ENCODE measurements around the gene CCDC80.

The CCDC80 gene, protein sequence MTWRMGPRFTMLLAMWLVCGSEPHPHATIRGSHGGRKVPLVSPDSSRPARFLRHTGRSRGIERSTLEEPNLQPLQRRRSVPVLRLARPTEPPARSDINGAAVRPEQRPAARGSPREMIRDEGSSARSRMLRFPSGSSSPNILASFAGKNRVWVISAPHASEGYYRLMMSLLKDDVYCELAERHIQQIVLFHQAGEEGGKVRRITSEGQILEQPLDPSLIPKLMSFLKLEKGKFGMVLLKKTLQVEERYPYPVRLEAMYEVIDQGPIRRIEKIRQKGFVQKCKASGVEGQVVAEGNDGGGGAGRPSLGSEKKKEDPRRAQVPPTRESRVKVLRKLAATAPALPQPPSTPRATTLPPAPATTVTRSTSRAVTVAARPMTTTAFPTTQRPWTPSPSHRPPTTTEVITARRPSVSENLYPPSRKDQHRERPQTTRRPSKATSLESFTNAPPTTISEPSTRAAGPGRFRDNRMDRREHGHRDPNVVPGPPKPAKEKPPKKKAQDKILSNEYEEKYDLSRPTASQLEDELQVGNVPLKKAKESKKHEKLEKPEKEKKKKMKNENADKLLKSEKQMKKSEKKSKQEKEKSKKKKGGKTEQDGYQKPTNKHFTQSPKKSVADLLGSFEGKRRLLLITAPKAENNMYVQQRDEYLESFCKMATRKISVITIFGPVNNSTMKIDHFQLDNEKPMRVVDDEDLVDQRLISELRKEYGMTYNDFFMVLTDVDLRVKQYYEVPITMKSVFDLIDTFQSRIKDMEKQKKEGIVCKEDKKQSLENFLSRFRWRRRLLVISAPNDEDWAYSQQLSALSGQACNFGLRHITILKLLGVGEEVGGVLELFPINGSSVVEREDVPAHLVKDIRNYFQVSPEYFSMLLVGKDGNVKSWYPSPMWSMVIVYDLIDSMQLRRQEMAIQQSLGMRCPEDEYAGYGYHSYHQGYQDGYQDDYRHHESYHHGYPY

DNA sequence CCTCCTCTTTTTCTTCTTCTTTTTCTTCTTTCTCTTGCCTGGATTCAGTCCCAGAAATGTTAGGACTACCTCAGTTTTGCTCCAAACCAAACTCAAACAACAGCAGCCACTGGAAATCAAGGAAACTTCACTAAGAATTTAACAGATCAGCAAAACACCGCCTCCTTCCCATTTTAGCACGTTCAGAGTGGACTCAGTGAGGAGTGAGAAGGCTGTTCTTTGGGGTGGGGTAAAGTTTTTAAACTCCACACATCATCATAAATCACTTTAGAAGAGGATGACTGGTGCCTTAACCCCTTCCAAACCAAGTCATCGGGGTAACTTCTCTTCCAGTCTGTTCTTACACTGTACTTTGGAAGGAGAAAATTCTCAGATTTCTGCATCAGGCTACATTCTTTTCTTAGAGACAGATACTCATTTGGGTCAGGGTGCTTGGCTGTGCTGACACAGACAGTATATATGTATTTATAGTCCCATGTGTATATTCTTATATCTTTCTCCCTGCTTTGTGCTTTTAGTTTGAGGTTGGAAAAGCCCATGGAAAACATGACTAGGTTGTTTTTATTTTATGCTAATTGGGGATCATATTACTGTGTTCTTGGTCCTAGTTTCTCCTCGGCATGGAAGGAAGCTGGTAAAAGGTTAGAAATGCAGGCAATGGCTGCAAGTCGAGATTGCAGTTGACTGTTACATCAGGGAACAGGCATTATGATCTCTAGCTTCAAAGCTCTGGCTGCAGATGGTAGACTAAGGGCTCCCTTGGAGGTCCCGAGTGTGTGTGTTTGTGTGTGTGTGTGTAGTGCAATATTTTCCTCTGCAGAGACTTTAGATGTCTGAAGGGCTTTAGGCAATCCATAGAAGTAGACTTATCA is at the start of gene CCDC80:
CCDC80 (minus strand) TSS at position 214 of the 872 bp plus-strand sequence. CDS start 1,238 bp downstream, outside the sequence.
- no peak for DNase-seq

DNA sequence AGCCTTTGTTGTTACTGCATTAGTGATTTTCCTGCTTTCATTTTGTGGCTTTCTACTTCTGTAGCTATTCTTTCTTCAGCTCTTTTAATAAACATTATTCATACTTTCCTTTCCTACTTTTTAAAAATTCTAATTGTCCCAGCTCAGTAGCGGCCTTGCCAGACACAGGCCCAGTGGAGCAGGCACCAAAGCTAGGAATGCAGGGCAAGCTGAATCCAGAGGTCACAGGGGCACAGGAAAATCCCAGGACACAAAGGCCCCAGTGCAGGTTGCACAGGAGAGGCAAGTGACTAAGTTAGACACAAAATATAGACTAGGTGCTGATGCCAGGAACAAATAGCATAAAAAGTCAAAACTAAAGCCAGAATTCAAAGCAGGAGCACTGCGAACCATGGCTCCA is 49.0 kb upstream of the CCDC80 start:
- DNase-seq: no peak

DNA sequence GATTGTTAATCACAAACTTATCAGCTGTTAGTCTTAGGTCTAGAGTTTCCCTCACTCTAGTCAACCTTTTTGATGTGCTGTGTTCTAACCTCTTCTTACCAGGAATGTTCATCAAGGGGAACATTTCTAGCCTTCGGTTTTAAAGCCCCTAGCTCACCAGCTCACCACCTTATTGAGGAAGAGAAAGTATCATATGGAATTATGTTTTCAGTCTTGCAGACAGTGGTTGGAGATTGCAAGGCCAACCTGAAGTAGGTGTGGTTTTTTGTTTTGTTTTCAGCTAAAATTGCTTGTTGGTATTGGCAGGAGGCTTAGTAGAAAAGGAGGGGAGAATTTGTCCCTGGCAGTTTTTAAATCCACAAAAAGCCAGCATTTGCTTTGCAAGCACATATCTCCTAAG is 48.4 kb upstream of the CCDC80 start:
- DNase-seq: no peak

DNA sequence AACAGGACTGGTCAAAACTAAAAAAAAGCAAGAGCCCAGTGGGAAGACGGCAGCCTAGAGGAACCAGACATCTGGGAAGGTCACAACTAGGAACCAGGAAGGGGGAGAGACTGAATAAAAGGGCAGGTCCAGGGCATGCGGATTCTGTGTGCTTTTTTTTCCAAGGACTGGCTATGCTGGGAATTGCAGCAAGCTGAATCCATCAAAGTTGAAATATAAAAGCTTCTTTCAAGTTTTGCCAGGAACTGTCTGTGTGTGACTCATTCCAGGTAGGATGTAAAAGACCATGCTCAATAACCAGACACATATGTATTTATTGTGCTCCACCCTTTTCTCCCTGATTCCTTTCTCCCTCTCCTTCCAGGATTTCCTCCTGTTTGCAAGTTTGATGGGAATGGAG is 47.9 kb upstream of the CCDC80 start:
- peak; percentile 2 for DNase-seq

DNA sequence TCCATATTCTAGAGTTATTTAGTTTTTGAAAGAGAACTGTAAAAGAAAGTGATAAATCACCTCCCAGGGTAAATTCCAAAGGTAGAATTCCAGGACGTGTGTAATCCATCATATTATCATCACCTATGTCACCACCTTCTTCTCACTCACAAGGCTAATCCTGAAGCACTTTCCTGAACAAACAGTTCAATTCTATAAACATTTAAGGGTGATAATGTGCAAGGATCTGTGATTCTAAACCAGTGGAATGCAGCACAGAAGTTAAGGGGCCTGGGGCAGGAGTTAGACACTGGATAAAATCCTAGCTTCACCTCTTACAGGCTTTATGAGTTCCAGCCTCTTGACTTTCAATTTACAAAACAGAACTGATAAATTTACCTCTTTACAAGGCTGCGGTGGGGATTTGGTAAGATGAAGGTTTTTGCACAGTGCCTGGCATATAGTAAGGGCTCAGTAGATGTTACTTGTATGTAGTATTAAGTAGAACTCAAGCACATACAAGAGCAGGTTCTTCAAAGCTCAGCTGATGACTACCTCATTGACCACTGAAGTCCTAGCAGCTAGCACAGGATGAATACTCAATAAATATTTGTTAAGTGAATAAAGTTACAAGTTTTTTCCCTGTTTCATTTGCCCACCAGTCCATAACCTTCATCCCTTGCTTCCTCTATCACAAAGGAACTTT is 47.3 kb upstream of the CCDC80 start:
- no peak for DNase-seq

DNA sequence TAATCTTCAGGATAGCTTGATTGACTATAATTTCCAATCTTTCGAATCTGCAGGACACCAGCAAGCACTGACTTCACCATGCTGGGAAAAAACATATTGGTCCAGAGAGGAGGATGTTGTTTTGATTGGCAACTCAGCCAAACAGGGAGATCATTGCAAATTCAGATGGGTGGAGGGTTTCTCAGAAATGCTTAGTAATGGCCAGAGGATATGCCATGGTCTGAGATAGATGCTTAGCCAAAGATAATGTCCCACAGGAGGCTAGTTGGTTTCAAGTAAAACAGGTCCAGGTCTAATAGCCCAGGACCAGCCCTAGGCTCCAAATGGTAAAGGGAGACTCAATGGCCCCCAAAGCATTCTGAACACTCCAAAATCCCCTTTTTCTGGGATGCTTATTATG is 46.7 kb upstream of the CCDC80 start:
- DNase-seq: no peak

DNA sequence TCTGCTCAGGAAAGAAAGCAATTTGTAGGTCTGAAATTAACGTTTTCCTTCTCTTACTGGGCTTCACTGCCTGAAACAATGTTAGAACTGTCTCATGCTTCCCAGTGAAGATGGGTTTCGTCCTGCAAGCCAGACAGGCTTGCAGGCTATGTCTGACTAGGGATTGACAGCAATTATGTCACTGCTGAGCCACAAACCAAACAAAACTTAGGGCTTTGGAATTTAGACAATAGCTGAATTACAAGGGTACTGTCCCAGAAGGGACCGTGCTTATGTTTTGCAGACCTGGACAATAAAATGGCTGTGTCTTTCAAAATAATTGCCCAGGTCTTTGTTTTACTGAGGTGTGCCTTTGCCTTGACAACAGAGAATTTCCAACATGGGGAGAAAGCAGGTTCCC is 46.3 kb upstream of the CCDC80 start:
- no peak for DNase-seq

DNA sequence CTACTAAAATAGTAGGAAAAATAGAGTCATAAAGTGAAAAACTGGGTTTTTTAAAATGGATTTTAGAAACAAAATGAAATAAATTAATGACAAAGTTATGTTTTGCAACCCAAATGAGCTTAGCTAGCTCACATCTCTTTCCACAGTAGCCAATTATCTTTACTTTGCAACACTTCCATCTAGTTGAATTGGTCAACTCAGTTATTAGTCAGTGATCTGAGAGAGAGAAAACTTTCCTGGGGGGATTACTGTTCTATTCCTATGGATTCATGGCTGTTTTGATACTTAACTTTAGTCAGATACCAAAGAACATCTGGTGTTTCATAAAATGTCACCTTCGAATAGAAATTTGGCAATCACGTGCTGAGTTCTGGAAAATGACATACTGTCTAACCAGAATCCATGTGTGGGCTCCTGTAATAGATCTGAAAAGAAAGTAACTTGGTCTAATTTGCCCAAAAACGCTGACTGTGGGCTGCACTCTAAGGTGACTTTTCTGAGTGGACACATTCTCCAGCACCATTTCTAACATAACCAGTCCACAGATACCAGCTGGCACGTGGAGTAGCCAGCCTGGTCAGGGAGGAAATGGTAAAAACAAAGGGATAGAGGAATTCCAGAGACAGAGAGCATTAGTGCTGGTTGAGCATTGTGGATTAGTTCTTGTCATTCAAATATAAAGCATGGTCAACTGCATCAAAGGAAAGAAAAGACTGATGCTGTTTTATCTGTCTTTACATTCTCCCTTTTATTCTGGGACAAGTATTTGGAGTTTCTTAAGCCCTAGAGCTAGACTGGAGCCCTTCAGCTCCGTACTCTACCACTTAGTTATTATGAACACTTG is 45.2 kb upstream of the CCDC80 start:
- DNase-seq: no peak

DNA sequence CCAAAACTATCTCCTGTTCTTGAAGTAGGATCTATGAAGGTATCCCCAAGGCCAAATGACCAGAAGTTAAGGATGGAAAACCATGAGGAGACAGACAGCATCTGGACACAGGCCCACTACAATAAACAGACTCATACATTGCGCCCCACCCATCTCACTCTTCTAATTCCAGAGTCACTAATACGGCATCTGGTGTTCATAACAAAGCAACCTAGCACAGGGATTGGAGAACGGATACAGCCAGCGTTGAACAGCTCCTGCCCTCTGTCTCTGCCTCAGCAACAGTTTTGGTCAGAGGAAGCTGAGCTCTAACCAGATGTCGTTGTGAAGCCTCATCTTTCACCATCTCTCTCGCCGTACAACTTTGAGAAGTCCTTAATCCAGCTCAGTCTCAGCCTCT is 44.5 kb upstream of the CCDC80 start:
- no peak for DNase-seq

DNA sequence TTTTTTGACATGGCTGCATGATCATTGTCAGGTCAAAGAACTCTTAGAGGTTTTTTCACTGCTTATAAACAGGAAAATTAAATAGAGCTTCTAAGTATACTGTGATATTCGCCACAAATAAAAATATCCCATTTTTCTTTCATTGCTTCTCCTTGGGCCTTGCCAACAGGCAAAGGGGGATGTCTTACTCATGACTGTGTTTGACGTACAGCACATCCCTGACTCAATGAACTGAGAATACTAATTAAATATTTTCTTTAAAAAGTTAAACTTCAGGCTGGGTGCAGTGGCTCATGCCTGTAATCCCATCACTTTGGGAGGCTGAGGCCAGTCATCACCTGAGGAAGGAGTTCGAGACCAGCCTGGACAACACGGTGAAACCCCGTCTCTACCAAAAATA is 41.4 kb upstream of the CCDC80 start:
- no peak for DNase-seq

DNA sequence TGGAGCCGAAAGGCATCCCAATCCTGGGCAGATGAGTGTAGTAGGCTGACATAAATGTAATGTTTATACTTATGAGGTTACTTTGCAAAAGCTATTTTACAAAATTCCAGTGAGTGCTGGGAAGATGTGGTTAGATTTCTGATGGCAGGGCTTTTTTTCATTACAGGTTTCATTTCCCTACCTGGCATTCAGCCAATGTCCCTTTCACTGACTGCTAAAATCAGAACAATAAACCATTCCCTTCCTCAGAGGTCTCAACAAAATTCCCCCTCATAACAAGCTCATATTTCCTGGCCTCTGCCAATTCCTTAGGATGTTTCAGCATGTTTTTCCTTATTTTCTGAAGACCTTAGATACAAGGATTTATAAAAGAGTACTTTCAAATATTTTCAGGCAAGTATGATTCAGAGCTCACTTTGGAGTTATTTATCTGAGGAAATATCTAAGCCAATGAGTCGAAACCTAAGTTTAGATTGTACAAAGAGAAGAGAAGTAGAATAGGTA is 40.9 kb upstream of the CCDC80 start:
- no peak for DNase-seq

DNA sequence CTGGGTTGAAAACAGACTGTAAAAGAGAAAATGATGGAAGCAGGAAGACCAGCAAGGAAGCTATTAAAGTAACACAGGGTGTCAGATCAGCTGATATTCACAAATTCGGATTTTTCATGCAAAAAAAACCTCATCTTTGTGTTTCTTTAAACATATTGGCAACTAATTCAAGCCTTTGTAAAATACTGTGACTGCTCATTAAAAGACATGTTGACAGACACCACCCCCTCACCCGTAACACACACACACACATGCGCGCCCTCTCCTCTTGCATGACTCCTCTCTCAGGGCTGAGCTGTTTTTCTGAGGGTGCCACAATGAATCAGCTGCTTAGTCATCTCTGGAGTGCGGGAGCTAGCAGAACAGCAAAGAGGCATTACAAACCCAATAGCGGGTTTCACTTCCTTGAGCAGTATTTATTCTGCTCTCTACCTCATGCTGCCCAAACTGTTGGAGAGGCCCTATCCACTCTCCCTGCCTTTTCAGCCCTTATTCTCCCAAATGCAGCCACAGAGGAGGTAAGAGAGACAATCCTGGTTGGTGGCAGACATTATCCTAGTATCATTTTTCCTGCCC is 35.8 kb upstream of the CCDC80 start:
- DNase-seq: peak; percentile 96

DNA sequence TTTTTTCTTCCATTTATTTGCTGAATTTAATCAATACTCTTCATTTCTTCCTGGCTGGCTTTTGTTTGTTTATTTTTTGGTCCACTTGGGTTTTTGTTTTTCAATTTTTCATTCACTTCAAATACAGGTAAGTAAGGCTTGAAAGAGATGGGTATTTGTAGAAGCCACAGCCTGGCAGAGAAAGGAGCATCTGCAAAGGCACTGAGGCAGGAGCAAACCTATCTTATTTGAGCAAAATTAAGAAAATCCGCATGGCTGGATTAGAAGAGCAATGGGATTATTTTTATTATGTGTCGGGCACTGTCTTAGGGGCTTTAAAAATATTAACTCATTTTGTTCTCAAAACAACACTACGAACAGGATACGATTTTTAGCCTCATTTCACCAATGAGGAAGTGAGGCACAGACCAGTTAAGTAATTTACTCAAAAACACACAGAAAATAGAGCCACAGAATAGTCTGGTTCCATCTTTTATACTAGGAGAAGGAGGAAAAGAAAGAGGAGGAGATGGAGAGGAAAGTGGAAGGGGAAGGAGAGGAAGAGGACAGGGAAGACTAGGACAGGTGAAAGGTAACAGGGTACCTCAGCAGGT is 35.1 kb upstream of the CCDC80 start:
- no peak for DNase-seq

DNA sequence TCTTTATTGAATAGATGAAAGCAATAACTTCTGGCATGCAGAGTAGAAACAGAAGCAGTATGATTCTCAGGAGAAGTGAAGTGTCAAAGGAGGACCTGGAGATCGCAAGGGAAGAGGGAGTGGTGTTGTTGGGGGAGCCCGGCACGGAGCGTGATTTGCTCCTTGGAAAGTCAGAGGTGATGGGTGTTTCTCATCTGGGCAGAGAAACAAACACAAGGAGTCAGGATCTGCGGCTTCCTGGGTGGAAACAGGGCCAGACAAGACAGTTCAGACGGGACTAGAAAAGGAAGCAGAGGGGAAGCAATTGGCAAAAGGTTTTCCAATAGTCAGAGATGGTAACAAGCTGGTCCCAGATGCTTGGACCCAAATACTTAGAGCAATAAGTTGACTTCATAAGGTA is 34.4 kb upstream of the CCDC80 start:
- DNase-seq: peak; percentile 3

DNA sequence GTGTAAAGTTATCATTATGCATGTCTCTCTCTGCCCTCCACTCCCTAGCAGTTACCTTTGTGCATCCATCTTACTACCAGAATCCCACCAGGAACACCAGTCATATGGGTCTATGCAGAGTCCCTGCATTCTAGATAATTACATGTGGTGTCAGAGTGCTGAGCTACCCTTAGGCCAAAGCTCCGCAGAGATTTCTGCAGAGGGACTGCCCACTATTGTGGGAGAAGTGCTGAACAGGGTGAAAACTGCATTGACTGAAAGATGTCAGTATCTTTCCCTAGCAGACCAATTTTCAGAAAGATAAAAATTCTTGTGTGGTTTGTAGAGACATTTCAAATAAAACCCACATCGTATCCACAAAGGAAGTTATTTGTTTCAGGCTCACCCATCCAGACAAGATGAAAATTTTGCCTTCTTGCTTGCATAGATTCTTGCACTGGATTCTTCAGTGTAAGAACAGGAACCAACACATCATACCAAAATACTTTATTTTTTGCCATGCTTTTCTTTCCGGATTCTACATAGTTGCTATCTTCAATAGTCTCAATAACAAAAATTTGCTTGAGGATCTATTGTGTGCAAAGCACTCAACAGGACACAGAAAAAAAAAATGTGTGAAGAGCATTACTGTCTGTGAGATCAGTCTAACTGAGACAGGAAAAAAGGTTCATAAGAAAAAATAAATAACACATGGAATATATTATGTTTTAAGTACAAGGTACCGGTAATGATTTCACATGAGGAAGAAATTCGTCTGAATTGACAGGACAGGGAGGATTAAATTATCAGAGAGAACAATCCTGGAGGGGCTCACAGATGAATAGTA is 32.0 kb upstream of the CCDC80 start:
- DNase-seq: peak; percentile 2

DNA sequence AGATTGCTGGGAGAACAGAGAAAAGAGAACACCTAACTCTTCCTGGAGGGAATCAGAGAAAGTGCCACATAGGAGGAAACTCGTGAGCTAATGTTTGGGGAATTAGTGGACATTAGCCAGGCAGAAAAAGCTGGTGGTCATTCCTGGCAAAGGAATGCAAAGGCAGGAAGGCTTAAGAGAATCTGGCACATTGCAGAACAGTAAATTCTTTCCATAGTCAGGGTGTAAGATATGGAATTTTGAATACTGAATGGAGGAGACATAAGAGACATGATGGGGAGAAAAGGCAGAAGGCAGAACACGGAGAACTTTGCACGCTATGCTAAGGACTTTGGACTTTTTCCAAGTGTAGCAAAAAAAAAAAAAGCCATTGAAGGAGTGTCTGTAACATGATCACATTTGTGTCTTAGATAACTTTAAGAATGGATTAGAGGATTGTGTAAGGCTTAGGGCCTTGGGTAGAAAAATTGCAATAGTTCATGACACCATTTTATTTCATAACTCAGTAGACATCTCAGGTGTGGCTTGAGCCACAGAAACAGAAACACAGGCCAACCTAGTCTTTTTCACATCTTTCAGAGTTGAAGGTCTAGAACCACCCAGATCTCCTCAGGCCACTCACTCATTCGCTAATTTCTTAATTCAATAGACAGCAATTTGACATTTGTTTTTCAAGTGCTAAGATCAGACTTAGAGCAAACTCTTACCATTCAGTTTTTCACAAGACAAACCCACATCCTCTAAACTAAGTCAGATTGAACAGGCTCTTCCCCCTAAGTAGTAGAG is 31.2 kb upstream of the CCDC80 start:
- peak; percentile 29 for DNase-seq

DNA sequence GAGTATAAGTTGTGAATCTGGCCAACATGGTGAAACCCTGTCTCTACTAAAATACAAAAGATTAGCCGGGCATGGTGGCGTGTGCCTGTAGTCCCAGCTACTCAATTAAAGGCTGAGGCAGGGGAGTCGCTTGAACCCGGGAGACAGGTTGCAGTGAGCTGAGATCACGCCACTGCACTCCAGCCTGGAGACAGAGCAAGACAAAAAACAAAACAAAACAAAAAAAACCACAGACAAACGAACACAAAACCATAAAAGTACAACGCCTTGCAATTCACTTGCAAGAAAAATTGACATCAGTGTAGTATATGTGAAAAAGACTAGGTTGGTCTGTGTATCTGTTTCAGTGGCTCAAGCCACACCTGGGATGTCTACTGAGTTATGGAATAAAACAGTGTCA is 29.9 kb upstream of the CCDC80 start:
- DNase-seq: no peak

DNA sequence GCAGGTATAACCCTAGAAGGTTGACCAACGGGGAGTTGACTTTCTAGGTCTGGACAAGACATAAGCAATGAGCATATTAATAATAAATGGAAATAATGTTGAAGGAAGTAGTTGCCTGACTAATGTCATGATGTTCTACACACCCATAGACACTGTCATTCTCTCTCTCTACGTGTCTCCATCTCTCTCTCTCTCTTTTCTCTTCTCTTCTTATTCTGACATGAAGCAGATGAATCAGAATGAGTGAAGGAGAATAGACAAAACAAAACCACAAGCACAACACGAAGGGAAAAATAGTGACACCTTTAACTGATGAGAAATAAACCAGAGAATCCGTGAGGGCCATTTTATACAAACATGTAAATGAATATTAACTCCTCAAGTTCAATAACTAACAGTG is 26.7 kb upstream of the CCDC80 start:
- no peak for DNase-seq

DNA sequence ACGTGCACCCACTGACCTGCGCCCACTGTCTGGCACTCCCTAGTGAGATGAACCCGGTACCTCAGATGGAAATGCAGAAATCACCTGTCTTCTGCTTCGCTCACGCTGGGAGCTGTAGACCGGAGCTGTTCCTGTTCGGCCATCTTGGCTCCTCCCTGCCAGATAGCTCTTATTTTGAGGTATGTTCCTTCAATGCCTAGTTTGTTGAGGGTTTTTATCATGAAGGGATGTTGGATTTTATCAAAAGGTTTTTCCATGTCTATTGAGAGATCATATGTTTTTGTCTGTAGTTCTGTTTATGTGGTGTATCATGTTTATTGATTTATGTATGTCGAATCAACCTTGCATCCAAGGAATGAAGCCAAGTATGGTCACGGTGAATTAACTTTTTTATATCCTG is 24.1 kb upstream of the CCDC80 start:
- DNase-seq: peak; percentile 21

Data from DMS53 (cell line).